Bronchial smooth muscle cell (primary cell): ENCODE results near the gene TSTD1. TPM values are rescaled to one million over a fixed set of nuclear protein-coding genes. Genes with fewer than 3 reads are reported as not detected.

Source experiments
- total RNA-seq: library from RNA; depleted of rRNA; stranded (reverse); fragments of >200 nt; gene quantifications from 2 replicates; pipeline ENCODE4 v1.2.1, GENCODE V29; 2014

TSTD1 gene, protein sequence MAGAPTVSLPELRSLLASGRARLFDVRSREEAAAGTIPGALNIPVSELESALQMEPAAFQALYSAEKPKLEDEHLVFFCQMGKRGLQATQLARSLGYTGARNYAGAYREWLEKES
- 0.60 and 15.4 TPM in 2 replicates for total RNA-seq

DNA sequence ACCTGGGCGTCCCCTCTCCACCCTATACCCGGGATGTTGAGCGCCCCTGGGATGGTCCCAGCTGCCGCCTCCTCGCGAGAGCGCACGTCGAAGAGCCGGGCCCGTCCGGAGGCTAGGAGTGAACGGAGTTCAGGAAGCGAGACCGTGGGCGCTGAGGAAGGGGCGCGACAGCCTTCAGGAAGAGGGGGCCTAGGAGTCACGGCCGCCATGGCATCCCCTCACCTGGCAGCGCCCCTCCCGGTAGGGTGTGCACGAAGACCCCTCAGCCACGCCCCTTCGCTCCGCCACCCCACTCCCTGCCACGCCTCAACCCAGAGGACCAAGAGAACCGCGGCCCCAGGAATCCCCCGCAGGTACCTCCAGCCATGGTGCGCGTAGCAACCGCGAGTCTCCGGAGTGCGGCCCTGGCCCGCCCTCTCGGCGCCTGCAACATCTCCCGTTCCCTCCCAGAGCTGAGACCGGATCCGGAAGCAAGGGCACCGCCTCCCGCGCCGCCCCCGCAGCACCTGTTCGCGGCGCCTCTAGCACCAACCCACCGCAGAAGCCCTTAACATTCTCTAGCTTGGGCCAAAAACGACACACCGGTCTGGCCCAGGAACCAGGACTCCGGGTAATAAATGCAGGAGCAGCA is at the start of gene TSTD1:
Gene TSTD1 (minus strand): TSS at position 442 of the 631 bp plus-strand sequence. CDS start 75 bp downstream, at position 367.

DNA sequence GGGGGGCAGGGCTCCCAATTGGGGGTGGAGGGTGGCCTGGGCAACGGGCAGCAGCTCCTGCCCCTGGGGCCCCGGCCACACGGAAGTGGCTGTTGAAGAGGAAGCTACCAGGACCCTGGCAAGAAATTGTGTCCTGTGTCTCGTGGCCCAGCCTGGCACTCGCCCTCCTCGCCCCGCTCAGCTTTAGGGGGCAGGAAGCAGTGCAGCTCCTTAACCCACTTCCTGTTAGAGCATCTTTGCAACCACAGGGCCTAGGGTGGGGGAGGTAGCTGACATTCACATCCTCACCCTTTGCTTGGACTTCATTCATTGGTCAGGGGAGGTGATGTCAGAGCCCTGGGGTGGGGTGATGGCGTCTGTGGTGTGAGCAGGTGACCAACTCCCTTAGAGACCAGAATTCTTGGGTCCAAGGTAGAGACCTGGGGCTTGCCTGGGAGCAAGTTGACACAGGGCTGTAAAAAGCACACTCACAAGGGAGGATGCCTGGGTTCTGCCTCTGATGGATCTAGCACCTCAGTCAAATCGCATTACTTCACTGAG is 31.0 kb upstream of the TSTD1 start, which contains the start of gene ARHGAP30:
Gene ARHGAP30 (minus strand): TSS at position 161 of the 540 bp plus-strand sequence. CDS start 267 bp downstream, outside the sequence.

DNA sequence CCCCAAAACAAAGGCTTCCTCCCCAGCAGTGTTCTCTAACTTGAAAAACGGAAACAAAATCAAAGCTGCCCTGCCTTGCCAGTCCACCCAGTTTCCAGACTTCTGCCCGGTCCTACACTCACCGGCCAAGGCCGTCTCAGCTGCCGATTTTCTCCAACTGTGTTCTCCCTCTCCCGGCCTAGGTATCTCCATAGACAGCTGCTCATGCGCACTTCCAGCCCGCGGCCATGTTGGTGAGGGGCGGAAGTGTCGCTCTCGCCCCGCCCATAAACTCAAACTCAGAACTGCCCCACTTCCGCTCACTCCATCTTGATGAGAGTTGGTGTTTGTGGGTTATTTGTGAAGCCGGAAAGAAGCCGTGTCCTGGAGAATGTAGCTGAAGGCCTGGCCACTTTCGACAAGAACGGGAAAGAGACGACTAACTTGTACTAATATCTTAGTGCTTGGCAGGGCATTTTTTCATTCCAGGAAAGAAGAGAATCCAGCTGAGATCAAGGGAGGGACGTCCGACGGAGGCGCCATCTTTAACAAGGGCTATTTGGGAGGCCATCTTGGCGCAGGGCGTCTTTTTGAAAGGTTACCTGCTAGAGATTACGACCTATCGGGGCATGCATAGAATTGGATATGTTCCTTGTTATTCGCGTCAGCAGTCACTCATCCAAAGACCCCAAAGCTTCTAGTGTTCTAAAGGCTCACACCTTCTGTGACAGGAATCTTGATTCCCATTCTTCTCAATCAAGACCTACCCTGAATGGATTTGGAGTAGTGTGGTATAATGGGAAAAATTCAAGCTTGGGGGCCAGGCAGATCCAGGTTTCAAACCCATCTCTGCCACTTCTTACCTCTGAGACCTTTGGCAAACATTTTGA is 7.2 kb upstream of the TSTD1 start, which contains the start of gene USF1:
Gene USF1 (minus strand): TSS at position 242 of the 869 bp plus-strand sequence. CDS start 2,702 bp downstream, outside the sequence.

DNA sequence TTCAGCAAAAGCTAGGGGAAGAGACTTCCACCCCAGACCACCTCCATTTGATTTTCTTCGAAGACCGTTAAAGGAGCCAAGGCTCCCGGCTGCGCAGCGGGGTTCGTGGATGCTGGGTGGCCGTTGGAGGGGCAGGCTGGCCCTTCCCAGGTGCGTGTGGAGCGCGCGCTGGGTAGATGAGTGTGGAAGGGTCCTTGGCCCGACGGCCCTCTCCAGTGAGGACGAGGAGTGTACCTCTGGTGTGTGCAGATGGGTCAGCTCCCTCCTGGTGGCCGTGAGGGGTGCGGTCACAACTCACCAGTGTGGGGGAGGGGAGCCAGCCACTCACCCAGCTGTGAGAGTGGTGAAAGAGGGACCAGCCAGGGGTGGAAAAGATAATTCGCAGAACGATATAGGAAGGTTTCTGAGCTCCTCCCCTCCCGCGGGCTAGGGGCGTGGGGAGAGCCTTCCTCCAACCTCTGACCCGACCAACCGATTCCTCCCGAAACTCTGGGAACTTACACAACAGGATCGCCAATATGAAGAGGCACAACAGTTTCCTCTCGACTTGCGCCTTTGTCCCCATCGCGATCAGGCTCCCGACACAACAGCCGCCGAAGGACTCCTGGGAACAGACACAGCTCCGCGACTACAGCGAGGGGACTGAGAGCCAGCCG is 18.1 kb downstream of the TSTD1 start, which contains the start of gene F11R:
Gene F11R (minus strand): TSS at position 644 of the 656 bp plus-strand sequence. CDS start 79 bp downstream, at position 565.

Other genes starting within 250 kb of the TSTD1 start
- not detected in 2 replicates for gene LY9, start 242.8 kb downstream of the TSTD1 start, total RNA-seq
- not detected in 2 replicates for gene CD244, start 176.1 kb downstream of the TSTD1 start, total RNA-seq
- gene ITLN1, start 153.8 kb downstream of the TSTD1 start, total RNA-seq, result not detected in 2 replicates
- gene ITLN2, start 84.2 kb downstream of the TSTD1 start, total RNA-seq, result not detected in 2 replicates
- 2.2 and 2.5 TPM in 2 replicates for gene F11R, start 17.8 kb downstream of the TSTD1 start, total RNA-seq
- gene USF1, start 7.0 kb upstream of the TSTD1 start, total RNA-seq, result 85.6 and 125 TPM in 2 replicates
- gene ARHGAP30, start 30.9 kb upstream of the TSTD1 start, total RNA-seq, result under 0.01 and 0.09 TPM in 2 replicates
- gene NECTIN4, start 50.6 kb upstream of the TSTD1 start, total RNA-seq, result under 0.01 and 0.34 TPM in 2 replicates
- gene KLHDC9, start 59.4 kb upstream of the TSTD1 start, total RNA-seq, result 2.0 and 2.3 TPM in 2 replicates
- 49.8 and 54.0 TPM in 2 replicates for gene PFDN2, start 79.1 kb upstream of the TSTD1 start, total RNA-seq
- 22.0 and 22.2 TPM in 2 replicates for gene NIT1, start 79.1 kb upstream of the TSTD1 start, total RNA-seq
- 20.3 and 35.1 TPM in 2 replicates for gene DEDD, start 93.7 kb upstream of the TSTD1 start, total RNA-seq
- 148 and 210 TPM in 2 replicates for gene UFC1, start 115.0 kb upstream of the TSTD1 start, total RNA-seq
- 4.8 and 5.5 TPM in 2 replicates for gene USP21, start 120.5 kb upstream of the TSTD1 start, total RNA-seq
- gene PPOX, start 127.5 kb upstream of the TSTD1 start, total RNA-seq, result 8.9 and 12.6 TPM in 2 replicates
- gene B4GALT3, start 138.5 kb upstream of the TSTD1 start, total RNA-seq, result 9.9 and 11.3 TPM in 2 replicates
- 1.1 and 1.4 TPM in 2 replicates for gene ADAMTS4, start 160.1 kb upstream of the TSTD1 start, total RNA-seq
- gene NDUFS2, start 163.4 kb upstream of the TSTD1 start, total RNA-seq, result 196 and 209 TPM in 2 replicates
- gene FCER1G, start 176.3 kb upstream of the TSTD1 start, total RNA-seq, result not detected in 2 replicates
- gene APOA2, start 184.7 kb upstream of the TSTD1 start, total RNA-seq, result not detected in 2 replicates
- 9.0 and 10.9 TPM in 2 replicates for gene TOMM40L, start 187.1 kb upstream of the TSTD1 start, total RNA-seq
- not detected in 2 replicates for gene NR1I3, start 199.2 kb upstream of the TSTD1 start, total RNA-seq
- not detected in 2 replicates for gene PCP4L1, start 219.8 kb upstream of the TSTD1 start, total RNA-seq